Body of pancreas (tissue), 4 donors: Measurements from ENCODE around the gene LAMTOR4.
"Not testable (repeated sequence)": the region's sequence is repeated elsewhere in the genome, so short reads cannot be mapped to it uniquely, and the experiment has no call there.

ENCODE experiments used
- CTCF ChIP-seq, 7 experiments: fragments of 450-650 bp in 4 of 7; fragments of 200-600 bp in 3 of 7; sonication (generic) in 3 of 7; IDR thresholded peaks; one replicate each; pipeline ENCODE4 v1.5.1; 2016 to 2019; ENCODE audit warnings: antibody characterized with exemption in 7 of 7
- POLR2A ChIP-seq, 3 donors: fragments of 450-650 bp; IDR thresholded peaks; one replicate each; pipeline ENCODE4 v1.6.1; 2016; ENCODE audit warnings: antibody characterized with exemption in 3 of 3, mild to moderate bottlenecking in 2 of 3

- not testable (repeated sequence) for TF ChIP-seq CTCF, POLR2A (IDR thresholded peaks at IDR 0.05)
Observed at GRCh38 chr7:100183090-100183489, 34.4 kb downstream of the LAMTOR4 start.
